SK-N-SH treated with all-trans-retinoic acid at 6 μM for 48 hours (cell line): ENCODE data around the gene KNDC1.

Source experiments
- ATAC-seq: fragments of 200-7000 bp; cut with Tn5 transposase; 3 replicates; pipeline ENCODE4 v1.9.1; 2020; ENCODE audit warnings: mild to moderate bottlenecking, moderate library complexity
- ARNTL ChIP-seq: fragments of 450-650 bp; formaldehyde crosslinking; IDR thresholded peaks from 2 replicates; pipeline ENCODE4 v1.5.0; 2020; ENCODE audit warnings: low read depth, mild to moderate bottlenecking, moderate library complexity, borderline replicate concordance
- BACH2 ChIP-seq: fragments of 250-450 bp; sonication (Bioruptor Pico); IDR thresholded peaks from 2 replicates; pipeline ENCODE4 v1.9.0; 2021; ENCODE audit warnings: mild to moderate bottlenecking, borderline replicate concordance
- CREB5 ChIP-seq: fragments of 250-450 bp; sonication (Bioruptor Pico); IDR thresholded peaks from 2 replicates; pipeline ENCODE4 v1.5.1; 2020; ENCODE audit warnings: low read depth, mild to moderate bottlenecking, moderate library complexity
- CSDC2 ChIP-seq: fragments of 250-450 bp; sonication (Bioruptor Pico); IDR thresholded peaks from 2 replicates; pipeline ENCODE4 v1.5.0; 2020; ENCODE audit warnings: mild to moderate bottlenecking, moderate library complexity
- CSRNP3 ChIP-seq: fragments of 250-450 bp; sonication (Bioruptor Pico); IDR thresholded peaks from 2 replicates; pipeline ENCODE4 v1.5.1; 2021; ENCODE audit warnings: mild to moderate bottlenecking, moderate library complexity
- GLIS3 ChIP-seq: fragments of 250-450 bp; sonication (Bioruptor Pico); IDR thresholded peaks from 2 replicates; pipeline ENCODE4 v1.5.0; 2020; ENCODE audit warnings: mild to moderate bottlenecking, moderate library complexity
- ISL1 ChIP-seq: fragments of 250-450 bp; sonication (Bioruptor Pico); IDR thresholded peaks from 2 replicates; pipeline ENCODE4 v2.1.2; 2022; ENCODE audit warnings: mild to moderate bottlenecking, moderate library complexity
- OSR1 ChIP-seq: fragments of 250-450 bp; sonication (Bioruptor Pico); IDR thresholded peaks from 2 replicates; pipeline ENCODE4 v1.8.0; 2022; ENCODE audit warnings: moderate library complexity, mild to moderate bottlenecking, inconsistent platforms
- POU6F1 ChIP-seq: fragments of 250-450 bp; sonication (Bioruptor Pico); IDR thresholded peaks from 2 replicates; pipeline ENCODE4 v1.8.0; 2021; ENCODE audit warnings: low read depth, mild to moderate bottlenecking, moderate library complexity, borderline replicate concordance
- RARB ChIP-seq: fragments of 250-450 bp; sonication (Bioruptor Pico); IDR thresholded peaks from 2 replicates; pipeline ENCODE4 v1.8.0; 2021; ENCODE audit warnings: mild to moderate bottlenecking, moderate library complexity
- SNAI2 ChIP-seq: fragments of 250-450 bp; sonication (Bioruptor Pico); IDR thresholded peaks from 2 replicates; pipeline ENCODE4 v1.5.0; 2020; ENCODE audit warnings: mild to moderate bottlenecking, moderate library complexity
- TCF4 ChIP-seq: fragments of 250-450 bp; sonication (Bioruptor Pico); IDR thresholded peaks from 2 replicates; pipeline ENCODE4 v1.8.0; 2021; ENCODE audit warnings: mild to moderate bottlenecking, moderate library complexity, borderline replicate concordance
- TOX ChIP-seq: fragments of 250-450 bp; sonication (Bioruptor Pico); IDR thresholded peaks from 2 replicates; pipeline ENCODE4 v1.8.0; 2021; ENCODE audit warnings: mild to moderate bottlenecking, moderate library complexity, borderline replicate concordance
- TSHZ2 ChIP-seq: fragments of 250-450 bp; sonication (Bioruptor Pico); IDR thresholded peaks from 2 replicates; pipeline ENCODE4 v1.5.0; 2020; ENCODE audit warnings: mild to moderate bottlenecking, moderate library complexity
- ZC3H10 ChIP-seq: fragments of 250-450 bp; sonication (Bioruptor Pico); IDR thresholded peaks from 2 replicates; pipeline ENCODE4 v1.5.1; 2021; ENCODE audit warnings: mild to moderate bottlenecking, moderate library complexity
- ZFP3 ChIP-seq: fragments of 250-450 bp; sonication (Bioruptor Pico); IDR thresholded peaks from 2 replicates; pipeline ENCODE4 v1.5.0; 2020; ENCODE audit warnings: mild to moderate bottlenecking, moderate library complexity
- ZFP30 ChIP-seq: fragments of 450-650 bp; formaldehyde crosslinking; IDR thresholded peaks from 2 replicates; pipeline ENCODE4 v1.5.0; 2022; ENCODE audit warnings: mild to moderate bottlenecking, moderate library complexity
- ZNF565 ChIP-seq: fragments of 450-650 bp; formaldehyde crosslinking; conservative IDR thresholded peaks from 2 replicates; pipeline ENCODE4 v1.5.0; 2020; ENCODE audit warnings: low read depth, mild to moderate bottlenecking, moderate library complexity
- ZNF8 ChIP-seq: fragments of 450-650 bp; formaldehyde crosslinking; IDR thresholded peaks from 2 replicates; pipeline ENCODE4 v1.5.0; 2020; ENCODE audit warnings: mild to moderate bottlenecking, moderate library complexity

KNDC1 gene

GRCh38 chr10:133160826-133161471 lies 930 bp downstream of the KNDC1 start:
- TF ChIP-seq ARNTL (no peak), CREB5 (no peak), ZC3H10 (CRISPR knock-in tag) (no peak), TSHZ2 (CRISPR knock-in tag) (no peak), OSR1 (CRISPR knock-in tag) (no peak), ZFP3 (CRISPR knock-in tag) (no peak), SNAI2 (CRISPR knock-in tag) (no peak), RARB (CRISPR knock-in tag) (no peak), ZFP30 (CRISPR knock-in tag) (no peak), POU6F1 (CRISPR knock-in tag) (no peak), ZNF8 (CRISPR knock-in tag) (no peak)
- no peak for ATAC-seq

GRCh38 chr10:133161486-133162109 lies 1.6 kb downstream of the KNDC1 start:
- TF ChIP-seq TOX = no peak
- TF ChIP-seq CSRNP3 (CRISPR knock-in tag) = no peak
- TF ChIP-seq CSDC2 (CRISPR knock-in tag) = no peak
- TF ChIP-seq BACH2 = no peak
- TF ChIP-seq OSR1 (CRISPR knock-in tag) = no peak
- no peak for ATAC-seq

GRCh38 chr10:133162178-133162909 lies 2.3 kb downstream of the KNDC1 start:
- TF ChIP-seq ISL1 (CRISPR knock-in tag) (no peak), ZNF8 (CRISPR knock-in tag) (no peak), SNAI2 (CRISPR knock-in tag) (no peak), ARNTL (no peak), RARB (CRISPR knock-in tag) (no peak), TCF4 (no peak), ZFP30 (CRISPR knock-in tag) (no peak), ZNF565 (CRISPR knock-in tag) (no peak), ZFP3 (CRISPR knock-in tag) (no peak), CSDC2 (CRISPR knock-in tag) (no peak), GLIS3 (no peak), OSR1 (CRISPR knock-in tag) (no peak), CSRNP3 (CRISPR knock-in tag) (no peak), POU6F1 (CRISPR knock-in tag) (no peak), ZC3H10 (CRISPR knock-in tag) (no peak), BACH2 (no peak), TSHZ2 (CRISPR knock-in tag) (no peak)
- ATAC-seq = no peak
